Rectal smooth muscle tissue (tissue), 1 donor: ENCODE data around the gene NR5A1.

Source experiments
- H3K27ac ChIP-seq: one replicate; pipeline ENCODE4 v1.7.0; 2013; ENCODE audit warnings: low read depth, low read length, inconsistent platforms
- H3K27me3 ChIP-seq: one replicate; pipeline ENCODE4 v1.7.0; 2013; ENCODE audit warnings: low read length; ENCODE audit not compliant: control insufficient read depth, insufficient read depth
- H3K36me3 ChIP-seq: one replicate; pipeline ENCODE4 v1.7.0; 2013; ENCODE audit warnings: low read length; ENCODE audit not compliant: control insufficient read depth, insufficient read depth
- H3K4me1 ChIP-seq: one replicate; pipeline ENCODE4 v1.7.0; 2013; ENCODE audit warnings: low read length; ENCODE audit not compliant: control insufficient read depth, insufficient read depth
- H3K4me3 ChIP-seq: one replicate; pipeline ENCODE4 v1.7.0; 2013; ENCODE audit warnings: low read length
- H3K9ac ChIP-seq: one replicate; pipeline ENCODE4 v1.7.0; 2013; ENCODE audit warnings: low read length

The NR5A1 gene

DNA sequence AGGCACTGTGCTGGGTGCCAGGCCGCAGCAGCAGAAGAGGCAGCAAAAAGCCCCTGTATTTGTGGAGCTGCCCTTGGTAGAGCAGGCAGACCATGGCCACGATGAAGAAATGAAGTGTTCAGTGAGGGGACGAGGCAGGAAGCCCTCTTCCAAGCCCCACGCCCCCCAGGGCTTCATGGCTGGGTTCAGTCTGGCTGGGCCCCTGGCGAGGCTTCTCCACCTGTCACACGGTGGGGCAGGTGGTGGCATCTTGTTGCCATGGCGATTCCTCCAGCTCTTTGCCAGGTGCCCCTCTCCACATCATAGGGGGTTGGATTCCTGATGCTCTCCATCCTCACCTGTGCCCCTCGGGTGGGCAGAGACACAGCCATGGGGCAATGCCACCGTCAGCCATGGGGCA, 35.4 kb downstream of the NR5A1 start:
- H3K4me3 ChIP-seq = no peak overlapping the region
- H3K4me1 ChIP-seq = no peaks in the 10 kb centered on the region
- no peak overlapping the region for H3K27ac ChIP-seq
- no peak overlapping the region for H3K9ac ChIP-seq
- H3K36me3 ChIP-seq = no peaks in the 10 kb centered on the region
- H3K27me3 ChIP-seq = peaks cover 4% of the 10 kb centered on the region

DNA sequence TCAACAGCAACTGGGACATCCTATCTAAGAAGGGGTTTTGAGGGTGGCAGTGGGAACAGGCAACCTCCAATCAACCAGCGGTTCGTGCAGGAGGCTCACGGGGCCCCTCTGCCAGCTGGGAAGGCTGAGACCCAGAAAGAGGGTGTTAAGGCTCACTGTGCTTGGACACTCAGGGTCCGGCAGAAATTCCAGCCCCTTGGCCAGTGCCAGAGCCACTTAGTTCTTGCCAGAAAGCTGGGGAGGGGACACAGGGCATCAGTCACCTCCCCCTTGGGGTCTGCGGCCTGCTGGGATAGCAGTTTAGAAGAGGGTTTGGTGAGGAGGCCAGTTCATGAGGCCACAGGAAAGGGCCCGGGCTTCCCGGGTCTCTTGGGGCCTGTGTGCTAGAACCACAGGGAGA, 36.5 kb downstream of the NR5A1 start:
- Histone ChIP-seq H3K27me3 (peaks cover 4% of the 10 kb centered on the region), H3K9ac (no peak overlapping the region), H3K27ac (no peak overlapping the region), H3K4me1 (no peaks in the 10 kb centered on the region), H3K4me3 (no peak overlapping the region), H3K36me3 (no peaks in the 10 kb centered on the region)

DNA sequence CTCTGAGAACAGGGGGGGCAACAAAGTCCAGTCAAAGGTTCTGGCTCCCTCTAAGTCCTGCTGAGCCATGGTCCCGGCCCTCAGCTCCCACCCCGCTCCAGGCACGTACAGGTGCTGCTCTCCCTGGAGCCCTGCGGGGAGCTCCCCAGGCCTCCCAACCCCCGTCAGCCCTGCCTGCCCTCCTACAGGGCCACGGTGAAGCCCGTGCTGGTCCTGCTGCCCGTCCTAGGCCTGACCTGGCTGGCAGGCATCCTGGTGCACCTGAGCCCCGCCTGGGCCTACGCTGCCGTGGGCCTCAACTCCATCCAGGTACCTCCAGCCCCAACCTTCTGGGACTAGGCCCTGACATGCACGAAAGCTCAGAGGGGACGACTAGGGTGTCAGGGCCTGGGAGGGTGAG, 36.9 kb downstream of the NR5A1 start:
- Histone ChIP-seq H3K36me3 (no peaks in the 10 kb centered on the region), H3K27ac (no peak overlapping the region), H3K27me3 (peaks cover 2% of the 10 kb centered on the region), H3K9ac (no peak overlapping the region), H3K4me1 (no peaks in the 10 kb centered on the region), H3K4me3 (no peak overlapping the region)

DNA sequence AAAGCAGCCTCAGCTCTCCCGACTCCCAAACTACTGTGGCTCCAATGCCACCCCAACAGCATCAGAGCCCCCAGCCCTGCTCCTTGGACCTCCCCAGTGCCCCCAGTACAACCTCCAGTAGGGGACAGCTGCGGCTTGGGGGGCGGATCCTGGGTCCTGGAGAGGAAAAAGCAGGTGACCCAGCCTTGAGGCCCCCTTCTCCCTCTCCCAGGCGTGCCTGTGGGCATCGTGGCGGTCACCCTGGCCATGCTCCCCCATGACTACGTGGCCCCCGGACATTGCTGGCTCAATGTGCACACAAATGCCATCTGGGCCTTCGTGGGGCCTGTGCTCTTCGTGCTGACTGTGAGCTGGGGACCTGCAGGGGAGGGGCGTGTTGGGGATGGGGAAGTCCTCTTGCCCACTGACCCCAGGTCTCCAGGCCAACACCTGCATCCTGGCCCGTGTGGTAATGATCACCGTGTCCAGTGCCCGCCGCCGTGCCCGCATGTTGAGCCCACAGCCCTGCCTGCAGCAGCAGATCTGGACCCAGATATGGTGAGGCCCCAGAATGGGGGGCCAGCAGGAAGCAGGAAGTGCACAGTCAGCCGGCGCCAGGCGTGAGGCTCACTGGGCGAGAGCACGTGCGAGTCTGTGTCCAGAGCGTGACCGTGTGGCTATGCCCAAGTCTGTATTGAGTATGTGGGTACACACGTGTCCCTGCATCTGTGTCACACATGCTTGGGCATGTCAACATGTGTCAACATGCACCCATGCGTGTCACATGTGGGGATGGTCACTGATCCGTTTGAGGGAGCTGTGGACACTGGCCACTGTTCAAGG, 38.0 kb downstream of the NR5A1 start:
- no peak overlapping the region for H3K4me3 ChIP-seq
- H3K27ac ChIP-seq = no peak overlapping the region
- H3K4me1 ChIP-seq = no peaks in the 10 kb centered on the region
- H3K36me3 ChIP-seq = no peaks in the 10 kb centered on the region
- no peaks in the 10 kb centered on the region for H3K27me3 ChIP-seq
- no peak overlapping the region for H3K9ac ChIP-seq

- H3K4me1 ChIP-seq = no peaks in the 10 kb centered on the region
- no peaks in the 10 kb centered on the region for H3K36me3 ChIP-seq
- no peak overlapping the region for H3K27ac ChIP-seq
- H3K9ac ChIP-seq = no peak overlapping the region
- H3K27me3 ChIP-seq = no peaks in the 10 kb centered on the region
- H3K4me3 ChIP-seq = no peak overlapping the region
Measured at GRCh38 chr9:124468061-124468740, 39.0 kb downstream of the NR5A1 start.

DNA sequence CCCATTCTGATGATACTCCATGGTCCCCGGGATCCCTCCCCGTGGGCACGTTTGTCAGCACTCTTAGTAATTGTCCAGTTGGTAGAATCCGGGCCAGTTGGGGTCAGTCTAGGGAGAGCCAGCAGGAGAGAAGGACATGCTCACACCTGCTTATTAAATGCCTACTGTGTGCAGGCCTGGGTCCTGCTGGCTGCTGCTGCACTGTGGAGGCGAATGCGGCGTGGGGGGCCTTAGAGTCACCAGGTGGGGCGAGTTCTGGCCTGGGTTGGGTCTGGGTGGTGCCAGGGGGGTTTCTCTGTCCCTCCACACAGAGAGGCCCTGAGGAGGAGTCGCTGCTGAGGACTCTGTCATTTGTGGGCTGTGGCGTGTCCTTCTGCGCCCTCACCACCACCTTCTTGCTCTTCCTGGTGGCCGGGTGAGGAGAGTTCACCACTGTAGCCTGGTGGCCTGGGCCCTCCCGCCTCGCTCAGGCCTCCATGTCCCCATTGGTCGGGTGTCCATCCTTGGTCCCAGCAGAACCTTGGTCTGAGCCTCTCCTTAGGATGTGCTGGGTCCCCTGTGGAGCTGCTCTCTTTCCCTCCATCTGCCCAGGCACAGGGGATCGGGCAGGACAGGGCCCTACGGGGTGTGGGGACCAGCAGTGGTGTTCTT, 39.7 kb downstream of the NR5A1 start:
- Histone ChIP-seq H3K4me3 (no peak overlapping the region), H3K4me1 (no peaks in the 10 kb centered on the region), H3K27me3 (no peaks in the 10 kb centered on the region), H3K27ac (no peak overlapping the region), H3K36me3 (no peaks in the 10 kb centered on the region), H3K9ac (no peak overlapping the region)

DNA sequence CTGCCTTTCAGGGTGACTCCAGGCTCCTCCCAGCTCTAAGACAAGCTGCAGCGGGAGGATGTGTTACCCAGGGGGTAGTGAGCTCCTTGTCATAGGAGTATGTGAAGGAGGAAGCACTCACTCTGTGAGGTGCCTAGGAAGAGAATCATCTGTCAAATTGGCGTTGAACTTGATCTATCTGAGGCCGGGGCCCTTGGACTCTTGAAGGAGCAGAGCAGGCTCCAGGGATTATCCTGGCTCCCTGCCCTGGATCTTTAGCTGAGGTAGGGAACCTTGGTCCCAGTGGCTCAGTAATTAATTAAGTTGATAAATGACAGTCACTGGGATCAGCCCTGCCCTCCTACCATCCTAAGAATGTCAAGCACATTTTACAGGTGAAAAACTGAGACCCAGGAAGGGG, 41.5 kb downstream of the NR5A1 start:
- no peak overlapping the region for H3K4me3 ChIP-seq
- no peaks in the 10 kb centered on the region for H3K27me3 ChIP-seq
- H3K4me1 ChIP-seq = no peaks in the 10 kb centered on the region
- no peaks in the 10 kb centered on the region for H3K36me3 ChIP-seq
- no peak overlapping the region for H3K9ac ChIP-seq
- no peak overlapping the region for H3K27ac ChIP-seq

- no peaks in the 10 kb centered on the region for H3K27me3 ChIP-seq
- no peak overlapping the region for H3K9ac ChIP-seq
- no peaks in the 10 kb centered on the region for H3K36me3 ChIP-seq
- no peaks in the 10 kb centered on the region for H3K4me1 ChIP-seq
- no peak overlapping the region for H3K27ac ChIP-seq
- no peak overlapping the region for H3K4me3 ChIP-seq
Measured at GRCh38 chr9:124462739-124463138, 44.5 kb downstream of the NR5A1 start.

DNA sequence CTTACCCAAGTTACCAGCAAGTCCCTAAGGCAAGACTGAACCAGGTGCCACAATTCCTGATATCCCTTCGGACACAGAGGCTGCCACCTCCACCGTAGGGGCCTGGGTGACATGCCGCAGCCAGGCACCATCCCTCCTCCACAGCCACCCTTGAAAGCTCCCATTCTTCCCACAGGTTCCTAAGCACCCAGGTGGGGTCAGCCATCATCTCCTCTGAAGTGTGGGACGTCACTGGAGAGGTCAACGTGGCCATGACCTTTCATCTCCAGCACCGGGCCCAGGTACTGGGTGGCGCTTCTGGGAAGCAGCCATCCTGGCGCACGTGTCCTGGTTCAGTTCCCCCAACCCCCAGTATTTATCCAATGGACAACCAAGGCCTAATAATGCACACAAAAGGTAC, 48.8 kb downstream of the NR5A1 start:
- no peak overlapping the region for H3K4me3 ChIP-seq
- no peak overlapping the region for H3K27ac ChIP-seq
- no peaks in the 10 kb centered on the region for H3K4me1 ChIP-seq
- H3K27me3 ChIP-seq = peaks cover 2% of the 10 kb centered on the region
- no peak overlapping the region for H3K9ac ChIP-seq
- H3K36me3 ChIP-seq = no peaks in the 10 kb centered on the region

DNA sequence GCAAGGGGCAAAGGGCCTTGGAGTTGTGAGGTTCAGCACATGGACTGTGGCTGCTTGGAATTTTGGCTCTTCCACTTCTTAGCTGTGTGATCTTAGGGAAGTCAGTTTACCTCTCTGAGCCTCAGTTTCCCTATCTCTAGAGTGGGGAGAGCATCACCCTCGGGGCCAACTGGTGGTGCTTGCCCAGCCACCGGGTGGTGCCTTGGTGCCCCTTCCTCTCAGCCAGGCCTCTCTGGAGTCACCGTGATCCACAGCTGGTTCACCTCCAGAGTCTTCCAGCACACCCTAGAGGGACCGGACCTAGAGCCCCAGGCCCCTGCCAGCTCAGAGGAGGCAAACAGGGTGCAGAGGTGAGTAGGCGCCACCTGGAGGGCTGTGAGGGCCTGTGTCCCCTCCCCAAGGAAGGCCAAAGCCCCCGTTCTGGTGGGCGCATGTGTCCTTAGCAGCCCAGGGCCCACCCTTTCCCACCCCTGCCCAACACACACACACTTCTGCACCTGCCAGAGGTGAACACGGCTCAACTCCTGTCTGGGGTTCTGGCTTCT, 49.2 kb downstream of the NR5A1 start:
- Histone ChIP-seq H3K9ac (no peak overlapping the region), H3K4me1 (no peaks in the 10 kb centered on the region), H3K27ac (no peak overlapping the region), H3K4me3 (no peak overlapping the region), H3K36me3 (no peaks in the 10 kb centered on the region), H3K27me3 (peaks cover 3% of the 10 kb centered on the region)

DNA sequence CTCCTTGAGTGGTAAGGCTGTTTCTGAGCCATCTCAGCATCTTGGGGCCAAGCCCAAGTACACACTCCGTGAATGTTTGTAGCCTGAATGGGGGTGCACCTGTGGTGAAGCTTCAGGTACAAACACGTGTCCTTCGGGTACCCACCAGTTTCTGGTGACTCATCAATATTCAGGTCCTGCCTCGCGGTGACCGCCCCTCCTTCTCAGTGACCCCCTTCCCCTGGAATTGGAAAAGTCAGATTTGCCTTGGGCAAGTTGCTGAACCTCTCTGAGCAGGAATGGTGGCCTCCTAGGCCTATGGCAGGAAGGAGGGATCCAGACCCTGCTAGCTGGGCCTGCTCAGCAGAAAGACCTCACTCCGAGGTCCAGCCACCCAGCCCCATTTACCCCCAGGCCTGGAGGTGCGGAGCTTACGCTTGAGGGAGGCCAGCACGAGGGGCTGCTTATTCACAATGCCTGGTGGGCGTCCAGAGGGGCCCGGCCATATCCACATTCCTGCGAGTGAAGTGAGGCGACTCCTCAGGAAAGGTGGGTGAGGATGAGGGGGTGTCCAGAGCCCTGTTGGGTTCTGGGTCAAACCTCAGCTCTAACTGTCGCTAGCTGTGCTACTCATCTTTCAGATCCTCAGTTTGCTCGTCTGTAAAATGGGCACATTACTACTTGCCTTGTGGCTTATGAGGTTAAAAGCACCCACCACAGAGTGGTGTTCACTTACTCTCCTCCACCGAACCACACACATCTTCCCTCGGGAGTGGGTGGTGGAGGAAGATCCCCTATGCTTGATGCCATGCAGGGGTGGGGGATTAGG, 49.9 kb downstream of the NR5A1 start:
- Histone ChIP-seq H3K4me3 (no peak overlapping the region), H3K36me3 (no peaks in the 10 kb centered on the region), H3K4me1 (no peaks in the 10 kb centered on the region), H3K27me3 (peaks cover 8% of the 10 kb centered on the region), H3K27ac (no peak overlapping the region), H3K9ac (no peak overlapping the region)
